Caco-2 (cell line): Measurements from ENCODE around the gene CDKAL1. TPM values are rescaled to one million over a fixed set of nuclear protein-coding genes. Genes with fewer than 3 reads are reported as not detected.

Source experiments
- BruUV-seq: library from RNA; stranded (reverse); fragments of 400-500 nt; replicated peaks from 2 replicates; lab custom pipeline; 2021; lab: Mats Ljungman, UMichigan
- CTCF ChIA-PET: fragments of 300-600 bp; sonication (Branson Sonifier 250); formaldehyde crosslinking; loops from one replicate; lab custom pipeline; 2022; ENCODE audit warnings: antibody characterized with exemption; lab: Charles Lee
- POLR2A ChIA-PET: fragments of 300-600 bp; sonication (Branson Sonifier 250); formaldehyde crosslinking; loops from one replicate; lab custom pipeline; 2022; ENCODE audit warnings: antibody characterized with exemption; lab: Charles Lee
- DNase-seq, 2 experiments: peaks; one replicate each; pipeline versions ENCODE4 v3.0.0 to v3.0.0-alpha.2; 2020 to 2022
- H3K27me3 ChIP-seq: replicated peaks from 2 replicates; pipeline ENCODE4 v1.6.0; 2011; ENCODE audit warnings: low read length; ENCODE audit not compliant: control insufficient read depth, insufficient read depth
- H3K36me3 ChIP-seq: 2 replicates; pipeline ENCODE4 v1.5.1; 2011; ENCODE audit warnings: low read length; ENCODE audit not compliant: control insufficient read depth, insufficient read depth
- H3K4me1 ChIP-seq: fragments of 250-450 bp; sonication (Bioruptor Pico); 2 replicates; pipeline ENCODE4 v1.5.1; 2020; ENCODE audit warnings: mild to moderate bottlenecking
- H3K4me3 ChIP-seq: 2 replicates; pipeline ENCODE4 v1.5.1; 2011; ENCODE audit warnings: low read depth, mild to moderate bottlenecking, control low read depth, low read length
- H3K9me3 ChIP-seq: fragments of 250-450 bp; sonication (Bioruptor Pico); 2 replicates; pipeline ENCODE4 v1.5.1; 2020; ENCODE audit warnings: mild to moderate bottlenecking, moderate library complexity
- H3K27ac Mint-ChIP-seq: one replicate; pipeline ENCODE4 v1.8.0; 2022; ENCODE audit warnings: mixed read lengths; ENCODE audit not compliant: unreplicated experiment
- H3K27me3 Mint-ChIP-seq: one replicate; pipeline ENCODE4 v1.8.0; 2022; ENCODE audit warnings: mixed read lengths; ENCODE audit not compliant: insufficient read depth, unreplicated experiment
- H3K36me3 Mint-ChIP-seq: one replicate; pipeline ENCODE4 v1.8.0; 2022; ENCODE audit warnings: mild to moderate bottlenecking, mixed read lengths; ENCODE audit not compliant: insufficient read depth, unreplicated experiment
- H3K4me1 Mint-ChIP-seq: one replicate; pipeline ENCODE4 v1.8.0; 2022; ENCODE audit warnings: low read depth, mixed read lengths; ENCODE audit not compliant: unreplicated experiment
- H3K4me3 Mint-ChIP-seq: one replicate; pipeline ENCODE4 v1.8.0; 2022; ENCODE audit warnings: mild to moderate bottlenecking, moderate library complexity, mixed read lengths; ENCODE audit not compliant: unreplicated experiment
- H3K9me3 Mint-ChIP-seq: one replicate; pipeline ENCODE4 v1.8.0; 2022; ENCODE audit warnings: mixed read lengths; ENCODE audit not compliant: unreplicated experiment
- CTCF ChIP-seq, 2 experiments: fragments of 200-600 bp in 1 of 2; IDR thresholded peaks; 1 replicate in 1 of 2; 2 replicates in 1 of 2; pipeline versions ENCODE4 v1.5.1 to v1.8.0; 2011 to 2022; ENCODE audit warnings: antibody characterized with exemption in 1 of 2, control low read depth in 1 of 2, inconsistent platforms in 1 of 2, low read depth in 1 of 2, low read length in 1 of 2, mild to moderate bottlenecking in 1 of 2, moderate library complexity in 1 of 2; ENCODE audit not compliant: insufficient read depth in 1 of 2, severe bottlenecking in 1 of 2, unreplicated experiment in 1 of 2
- intact Hi-C: fragments of 100-400 bp; cut with micrococcal nuclease; formaldehyde crosslinking; loops from one replicate; pipeline ENCODE4 v1.10.0; 2022; ENCODE audit not compliant: unreplicated experiment
- total RNA-seq: library from RNA; stranded (reverse); gene quantifications from 2 replicates; pipeline ENCODE4 v1.2.3, GENCODE V29; 2022

CDKAL1 gene
- total RNA-seq, 1 experiment from 2014 or later = 18.7 TPM

- intact Hi-C loops = no loop called here
- no peak for TF ChIP-seq CTCF (IDR thresholded peaks at IDR 0.05; ENCODE audit: insufficient read depth in 1 of 2, low read depth in 1 of 2, low read length in 1 of 2, severe bottlenecking in 1 of 2, unreplicated experiment in 1 of 2)
- Histone ChIP-seq H3K27me3 (no peaks in the 10 kb centered on the region), H3K4me3 (no peak overlapping the region), H3K9me3 (no peaks in the 10 kb centered on the region), H3K36me3 (no peaks in the 10 kb centered on the region), H3K4me1 (peaks cover 17% of the 10 kb centered on the region)
- no TSS peak for BruUV-seq
- Mint-ChIP-seq H3K27me3 (no peaks in the 10 kb centered on the region), H3K27ac (no peak overlapping the region), H3K4me3 (no peak overlapping the region), H3K9me3 (peaks cover 9% of the 10 kb centered on the region), H3K36me3 (peaks cover 15% of the 10 kb centered on the region), H3K4me1 (peaks cover 6% of the 10 kb centered on the region)
- DNase-seq = no peak
- ChIA-PET CTCF (no interaction called here), POLR2A (no interaction called here)
Observed at GRCh38 chr6:20571261-20571660, 37.0 kb downstream of the CDKAL1 start.

- CTCF ChIA-PET = no interaction called here
- no peaks in the 10 kb centered on the region for H3K27me3 Mint-ChIP-seq
- no peaks in the 10 kb centered on the region for H3K9me3 ChIP-seq
- H3K4me1 Mint-ChIP-seq = peaks cover 6% of the 10 kb centered on the region
- no peak overlapping the region for H3K27ac Mint-ChIP-seq
- intact Hi-C loops = no loop called here
- no peak overlapping the region for H3K4me3 Mint-ChIP-seq
- DNase-seq = no peak
- H3K27me3 ChIP-seq = no peaks in the 10 kb centered on the region
- peaks cover 17% of the 10 kb centered on the region for H3K4me1 ChIP-seq
- no peaks in the 10 kb centered on the region; the same call in 1 of the 2 replicates for H3K36me3 ChIP-seq
- POLR2A ChIA-PET = no interaction called here
- peaks cover 9% of the 10 kb centered on the region for H3K9me3 Mint-ChIP-seq
- peaks cover 15% of the 10 kb centered on the region for H3K36me3 Mint-ChIP-seq
- no TSS peak for BruUV-seq
- H3K4me3 ChIP-seq = no peak overlapping the region
- TF ChIP-seq CTCF (IDR thresholded peaks at IDR 0.05; ENCODE audit: insufficient read depth in 1 of 2, low read depth in 1 of 2, low read length in 1 of 2, severe bottlenecking in 1 of 2, unreplicated experiment in 1 of 2) = no peak
Observed at GRCh38 chr6:20572288-20572687, 38.0 kb downstream of the CDKAL1 start.

GRCh38 chr6:20572940-20573339 lies 38.7 kb downstream of the CDKAL1 start:
- Mint-ChIP-seq H3K27ac (no peak overlapping the region), H3K4me1 (peaks cover 6% of the 10 kb centered on the region), H3K4me3 (no peak overlapping the region), H3K27me3 (no peaks in the 10 kb centered on the region), H3K9me3 (peaks cover 9% of the 10 kb centered on the region), H3K36me3 (peaks cover 15% of the 10 kb centered on the region)
- ChIA-PET CTCF (no interaction called here), POLR2A (no interaction called here)
- BruUV-seq = no TSS peak
- DNase-seq = no peak
- Histone ChIP-seq H3K4me3 (no peak overlapping the region), H3K27me3 (no peaks in the 10 kb centered on the region), H3K4me1 (peaks cover 17% of the 10 kb centered on the region), H3K9me3 (no peaks in the 10 kb centered on the region), H3K36me3 (no peaks in the 10 kb centered on the region; the same call in 1 of the 2 replicates)
- no peak for TF ChIP-seq CTCF (IDR thresholded peaks at IDR 0.05; ENCODE audit: insufficient read depth in 1 of 2, low read depth in 1 of 2, low read length in 1 of 2, severe bottlenecking in 1 of 2, unreplicated experiment in 1 of 2)
- intact Hi-C loops = no loop called here
